SW480 (cell line): ENCODE measurements around the gene ERVMER34-1.

Experiments
- DNase-seq: peaks from one replicate; pipeline ENCODE4 v3.0.0-alpha.2; 2016; ENCODE audit warnings: low spot score

The ERVMER34-1 gene

GRCh38 chr4:52750819-52751486 is at the start of gene ERVMER34-1:
ERVMER34-1 (minus strand) TSS chr4:52751425; CDS start chr4:52745520, 5,905 bp downstream.
- DNase-seq, result peak; percentile 42

GRCh38 chr4:52799813-52800212 is 48.6 kb upstream of the ERVMER34-1 start:
- DNase-seq, result no peak

- no peak for DNase-seq
Measured at GRCh38 chr4:52795533-52795932, 44.3 kb upstream of the ERVMER34-1 start.

- DNase-seq, result no peak
Measured at GRCh38 chr4:52791936-52792335, 40.7 kb upstream of the ERVMER34-1 start.

- no peak for DNase-seq
Measured at GRCh38 chr4:52789774-52790173, 38.5 kb upstream of the ERVMER34-1 start.

GRCh38 chr4:52788806-52789205 is 37.6 kb upstream of the ERVMER34-1 start:
- DNase-seq, result peak; percentile 47

GRCh38 chr4:52783069-52783468 is 31.8 kb upstream of the ERVMER34-1 start:
- DNase-seq, result no peak

GRCh38 chr4:52780617-52781354 is 29.6 kb upstream of the ERVMER34-1 start:
- DNase-seq, result peak; percentile 7

- no peak for DNase-seq
Measured at GRCh38 chr4:52780206-52780605, 29.0 kb upstream of the ERVMER34-1 start.

- DNase-seq, result peak; percentile 64
Measured at GRCh38 chr4:52760256-52760655, 9.0 kb upstream of the ERVMER34-1 start.

- DNase-seq, result no peak
Measured at GRCh38 chr4:52755426-52755825, 4.2 kb upstream of the ERVMER34-1 start.

- DNase-seq, result no peak
Measured at GRCh38 chr4:52752936-52753335, 1.7 kb upstream of the ERVMER34-1 start.

- DNase-seq, result peak; percentile 76
Measured at GRCh38 chr4:52751487-52751911, 274 bp upstream of the ERVMER34-1 start.

- DNase-seq, result no peak
Measured at GRCh38 chr4:52750213-52750612, 1.0 kb downstream of the ERVMER34-1 start.

- DNase-seq, result no peak
Measured at GRCh38 chr4:52748432-52748831, 2.8 kb downstream of the ERVMER34-1 start.

- no peak for DNase-seq
Measured at GRCh38 chr4:52744588-52744987, 6.6 kb downstream of the ERVMER34-1 start.

- DNase-seq, result no peak
Measured at GRCh38 chr4:52743444-52744019, 7.7 kb downstream of the ERVMER34-1 start.

- no peak for DNase-seq
Measured at GRCh38 chr4:52729586-52729985, 21.6 kb downstream of the ERVMER34-1 start.

GRCh38 chr4:52728691-52729240 is 22.5 kb downstream of the ERVMER34-1 start:
- DNase-seq, result no peak

GRCh38 chr4:52726826-52727580 is 24.2 kb downstream of the ERVMER34-1 start:
- DNase-seq, result no peak

- DNase-seq, result peak; percentile 96
Measured at GRCh38 chr4:52721968-52722815, 29.0 kb downstream of the ERVMER34-1 start.
